GM12878 (cell line): Measurements from ENCODE around the gene SPOCK1.

Source experiments
- ATF2 ChIP-seq: IDR thresholded peaks from 2 replicates; pipeline ENCODE4 v1.6.1; 2012; ENCODE audit warnings: low read length, inconsistent platforms
- ATF3 ChIP-seq: IDR thresholded peaks from 2 replicates; pipeline ENCODE4 v1.6.1; 2011; ENCODE audit warnings: low read depth, mild to moderate bottlenecking, low read length, moderate library complexity, borderline replicate concordance; ENCODE audit errors: extremely low read depth
- CTCF ChIP-seq, 3 experiments: IDR thresholded peaks in 2 of 3; conservative IDR thresholded peaks in 1 of 3; 2 replicates each; pipeline ENCODE4 v1.5.1; 2011; ENCODE audit warnings: low read depth in 3 of 3, low read length in 3 of 3, mild to moderate bottlenecking in 3 of 3, control low read depth in 2 of 3, moderate library complexity in 2 of 3, inconsistent platforms in 1 of 3, mixed read lengths in 1 of 3; ENCODE audit not compliant: control insufficient read depth in 2 of 3, insufficient read depth in 1 of 3; ENCODE audit errors: extremely low read depth in 1 of 3
- E4F1 ChIP-seq: fragments of 450-650 bp; IDR thresholded peaks from 2 replicates; pipeline ENCODE4 v1.6.1; 2018; ENCODE audit warnings: borderline replicate concordance, mild to moderate bottlenecking; ENCODE audit not compliant: partially characterized antibody
- EZH2 ChIP-seq: IDR thresholded peaks from 2 replicates; pipeline ENCODE4 v1.6.1; 2012; ENCODE audit warnings: low read depth, mild to moderate bottlenecking, control low read depth, inconsistent platforms, low read length, borderline replicate concordance; ENCODE audit not compliant: control insufficient read depth
- MEF2A ChIP-seq: IDR thresholded peaks from 2 replicates; pipeline ENCODE4 v1.6.1; 2011; ENCODE audit warnings: low read depth, mild to moderate bottlenecking, low read length, moderate library complexity; ENCODE audit not compliant: insufficient read depth
- MTA2 ChIP-seq: fragments of 450-650 bp; IDR thresholded peaks from 2 replicates; pipeline ENCODE4 v1.6.1; 2016; ENCODE audit warnings: low read depth, mild to moderate bottlenecking, moderate library complexity
- PKNOX1 ChIP-seq: fragments of 450-650 bp; IDR thresholded peaks from 2 replicates; pipeline ENCODE4 v1.6.1; 2016; ENCODE audit warnings: mild to moderate bottlenecking
- POLR2A ChIP-seq: IDR thresholded peaks from 2 replicates; pipeline ENCODE4 v1.6.1; 2011; ENCODE audit warnings: low read depth, mild to moderate bottlenecking, low read length
- POLR2AphosphoS5 ChIP-seq: IDR thresholded peaks from 2 replicates; pipeline ENCODE4 v1.6.1; 2011; ENCODE audit warnings: mild to moderate bottlenecking, low read length, inconsistent platforms
- SP1 ChIP-seq: IDR thresholded peaks from one replicate; pipeline ENCODE4 v1.6.1; 2011; ENCODE audit warnings: low read depth, low read length
- TCF7 ChIP-seq: IDR thresholded peaks from 2 replicates; pipeline ENCODE4 v1.6.1; 2014; ENCODE audit warnings: antibody characterized with exemption, borderline replicate concordance
- YBX1 ChIP-seq: fragments of 450-650 bp; IDR thresholded peaks from 2 replicates; pipeline ENCODE4 v1.6.1; 2016; ENCODE audit warnings: antibody characterized with exemption

- TF ChIP-seq SP1 (no peak), MTA2 (no peak), YBX1 (no peak), EZH2 (no peak), PKNOX1 (no peak), CTCF (IDR thresholded peaks at IDR 0.05 in 2 of 3, conservative IDR thresholded peaks at IDR 0.05 in 1 of 3; ENCODE audit: control insufficient read depth in 2 of 3, extremely low read depth in 1 of 3, insufficient read depth in 1 of 3, low read depth in 3 of 3, low read length in 3 of 3) (no peak), TCF7 (no peak), POLR2A (no peak), ATF3 (no peak), MEF2A (no peak), E4F1 (no peak), POLR2AphosphoS5 (no peak), ATF2 (no peak)
Observed at GRCh38 chr5:137360607-137361006, 138.5 kb downstream of the SPOCK1 start.
